ENCODE results near the gene PTGES3L.
"Not testable (repeated sequence)": the region's sequence is repeated elsewhere in the genome, so short reads cannot be mapped to it uniquely, and the experiment has no call there.

The PTGES3L gene

DNA sequence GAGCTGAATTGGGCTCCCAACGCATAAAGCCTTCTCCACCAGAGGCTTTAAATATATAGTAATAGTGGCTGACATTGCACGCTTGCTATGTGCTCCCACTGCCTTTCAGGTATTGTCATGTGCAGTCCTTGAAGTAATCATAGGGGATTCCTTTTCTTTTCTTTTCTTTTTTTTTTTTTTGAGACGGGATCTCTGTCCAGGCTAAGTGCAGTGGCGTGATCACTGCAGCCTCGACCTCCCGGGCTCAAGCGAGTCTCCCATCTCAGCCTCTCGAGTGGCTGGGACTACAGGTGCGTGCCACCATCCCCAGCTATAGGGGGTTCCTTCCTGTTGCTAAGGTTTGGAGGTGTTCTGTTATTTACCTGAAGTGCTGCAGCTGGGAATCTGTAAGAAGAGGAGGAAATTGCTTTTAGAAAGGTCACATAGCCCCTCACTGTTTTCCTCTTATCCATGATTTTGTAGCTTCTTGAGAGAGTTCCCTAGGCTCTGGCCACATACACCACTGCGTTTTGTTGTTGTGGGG lies 19.2 kb upstream of the PTGES3L start:
- Mint-ChIP-seq H3K4me1 (ENCODE audit: low read depth) (peaks cover 20% of the 10 kb centered on the region), H3K9me3 (no peaks in the 10 kb centered on the region), H3K4me3 (peak overlapping the region; percentile 90), H3K36me3 (ENCODE audit: low read depth) (peaks cover 36% of the 10 kb centered on the region), H3K27me3 (ENCODE audit: low read depth) (no peaks in the 10 kb centered on the region), H3K27ac (peak overlapping the region; percentile 92)

DNA sequence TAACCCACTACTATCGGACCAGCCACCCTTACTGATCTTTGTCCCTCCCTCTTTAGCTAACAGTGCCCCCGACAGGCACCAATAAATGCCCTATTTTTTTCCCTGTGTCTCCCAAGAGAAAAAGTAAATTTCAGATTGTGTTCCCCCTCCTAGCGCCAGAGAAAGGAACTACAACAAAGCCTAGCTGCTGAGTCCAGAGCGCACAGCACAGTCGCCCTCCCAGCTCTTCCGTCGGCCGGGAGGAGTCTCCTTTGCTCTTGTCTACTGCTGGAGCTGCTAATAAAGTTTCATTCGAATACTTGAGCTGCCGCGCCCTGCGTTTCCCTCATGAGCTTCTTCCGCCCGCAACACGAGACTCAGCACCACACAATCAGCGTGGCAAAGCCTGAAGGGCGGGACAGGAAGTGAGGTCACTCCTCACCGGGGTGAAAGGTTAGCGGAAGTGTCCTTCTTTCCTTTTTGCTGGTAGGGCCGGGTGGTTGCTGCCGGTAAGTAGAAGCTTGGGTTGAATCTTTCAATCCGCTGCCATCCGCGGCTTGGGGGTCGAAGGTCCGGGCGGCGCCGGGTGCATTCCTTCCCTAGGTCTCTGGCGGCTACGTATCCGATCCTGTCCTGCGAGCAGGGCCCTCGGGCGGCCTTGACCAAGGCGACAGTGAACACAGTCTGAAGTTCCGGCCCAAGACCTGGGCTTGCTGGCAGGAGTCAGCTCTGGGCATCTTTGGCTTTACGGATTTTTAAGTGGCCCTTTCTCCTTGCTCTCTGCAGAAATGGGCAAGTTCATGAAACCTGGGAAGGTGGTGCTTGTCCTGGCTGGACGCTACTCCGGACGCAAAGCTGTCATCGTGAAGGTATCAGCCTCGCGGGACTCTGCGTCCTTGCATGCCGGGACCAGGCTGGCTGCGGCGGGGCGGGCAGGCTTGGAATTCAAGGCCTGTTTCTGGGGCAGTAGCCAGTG lies 18.4 kb upstream of the PTGES3L start, which contains the start of gene RPL27:
RPL27 (plus strand) TSS at position 436 of the 955 bp plus-strand sequence; CDS start at position 768, 332 bp downstream.
- Mint-ChIP-seq H3K9me3 (no peaks in the 10 kb centered on the region), H3K4me1 (ENCODE audit: low read depth) (peaks cover 20% of the 10 kb centered on the region), H3K27ac (peak within 1 kb of the TSS; percentile 92), H3K27me3 (ENCODE audit: low read depth) (no peaks in the 10 kb centered on the region), H3K4me3 (peak within 1 kb of the TSS; percentile 90), H3K36me3 (ENCODE audit: low read depth) (peaks cover 31% of the 10 kb centered on the region)

DNA sequence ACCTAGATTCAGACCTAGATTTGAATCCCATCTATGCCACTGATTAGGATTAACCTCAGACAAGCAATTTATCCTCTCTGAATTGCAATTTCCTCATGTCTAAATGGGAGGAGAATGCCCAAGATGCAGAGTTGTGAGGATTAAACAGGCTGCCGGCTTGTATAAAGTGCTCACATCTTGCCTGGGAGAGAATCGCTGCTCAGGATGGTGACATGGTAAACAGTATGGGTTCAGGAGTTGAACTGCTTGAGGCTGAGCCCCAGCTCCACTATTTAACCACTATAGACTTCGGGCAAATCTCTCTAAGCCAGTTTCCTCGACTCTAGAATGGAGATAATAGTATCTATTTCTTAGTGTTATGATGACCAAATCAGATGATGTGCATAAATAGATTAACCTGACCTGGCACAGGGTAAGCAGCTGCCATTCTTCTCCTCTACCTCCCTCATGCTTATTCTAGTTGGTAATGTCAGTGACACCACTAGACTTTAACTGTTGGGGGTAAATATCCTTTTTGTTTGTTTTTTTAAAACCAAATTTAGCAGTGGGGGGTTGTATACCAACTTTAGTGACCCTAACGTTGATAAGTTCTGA lies 17.6 kb upstream of the PTGES3L start:
- Mint-ChIP-seq H3K36me3 (ENCODE audit: low read depth) (peaks cover 27% of the 10 kb centered on the region), H3K4me3 (peak overlapping the region; percentile 90), H3K4me1 (ENCODE audit: low read depth) (peaks cover 20% of the 10 kb centered on the region), H3K9me3 (no peaks in the 10 kb centered on the region), H3K27ac (peak overlapping the region; percentile 92), H3K27me3 (ENCODE audit: low read depth) (no peaks in the 10 kb centered on the region)

DNA sequence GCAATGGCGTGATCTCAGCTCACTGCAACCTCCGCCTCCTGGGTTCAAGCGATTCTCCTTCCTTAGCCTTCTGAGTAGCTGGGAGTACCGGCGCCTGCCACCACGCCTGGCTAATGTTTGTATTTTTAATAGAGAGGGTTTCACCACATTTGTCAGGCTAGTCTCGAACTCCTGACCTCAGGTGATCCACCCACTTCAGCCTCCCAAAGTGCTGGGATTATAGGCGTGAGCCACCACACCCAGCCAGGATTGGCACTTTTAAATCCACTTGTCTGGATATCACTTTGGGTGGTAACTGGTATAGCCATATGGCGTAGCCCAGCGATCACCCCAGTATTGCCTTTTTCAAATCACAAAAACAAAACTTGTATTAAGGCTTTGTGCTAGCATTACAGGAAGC lies 14.0 kb upstream of the PTGES3L start:
- H3K27me3 Mint-ChIP-seq (ENCODE audit: low read depth); H3K4me3 Mint-ChIP-seq; H3K4me1 Mint-ChIP-seq (ENCODE audit: low read depth); H3K27ac Mint-ChIP-seq; H3K9me3 Mint-ChIP-seq: not testable (repeated sequence)
- peaks cover 29% of the 10 kb centered on the region for H3K36me3 Mint-ChIP-seq (ENCODE audit: low read depth)

DNA sequence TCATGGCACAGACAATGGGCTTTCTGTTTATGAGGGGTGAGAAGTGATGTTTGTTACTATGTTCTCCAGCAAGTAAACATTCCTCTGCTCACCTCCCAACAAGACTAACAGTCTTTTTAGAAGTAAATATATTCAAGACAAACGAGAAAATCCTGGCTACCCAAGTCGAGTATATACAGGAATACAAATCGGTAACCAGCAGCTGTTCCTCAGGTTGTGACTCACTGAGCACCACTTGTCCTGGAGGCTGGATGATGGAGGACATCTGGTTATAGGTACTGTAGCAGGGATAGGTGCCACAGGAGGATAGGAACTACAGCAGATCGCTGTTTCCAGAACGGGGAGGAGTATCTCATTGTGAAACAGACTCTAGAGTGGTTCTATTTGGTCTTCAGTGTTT lies 13.0 kb upstream of the PTGES3L start:
- H3K4me3 Mint-ChIP-seq, result no peak overlapping the region
- H3K27ac Mint-ChIP-seq, result no peak overlapping the region
- H3K36me3 Mint-ChIP-seq (ENCODE audit: low read depth), result peaks cover 33% of the 10 kb centered on the region
- no peaks in the 10 kb centered on the region for H3K27me3 Mint-ChIP-seq (ENCODE audit: low read depth)
- H3K9me3 Mint-ChIP-seq, result no peaks in the 10 kb centered on the region
- H3K4me1 Mint-ChIP-seq (ENCODE audit: low read depth), result peaks cover 4% of the 10 kb centered on the region

DNA sequence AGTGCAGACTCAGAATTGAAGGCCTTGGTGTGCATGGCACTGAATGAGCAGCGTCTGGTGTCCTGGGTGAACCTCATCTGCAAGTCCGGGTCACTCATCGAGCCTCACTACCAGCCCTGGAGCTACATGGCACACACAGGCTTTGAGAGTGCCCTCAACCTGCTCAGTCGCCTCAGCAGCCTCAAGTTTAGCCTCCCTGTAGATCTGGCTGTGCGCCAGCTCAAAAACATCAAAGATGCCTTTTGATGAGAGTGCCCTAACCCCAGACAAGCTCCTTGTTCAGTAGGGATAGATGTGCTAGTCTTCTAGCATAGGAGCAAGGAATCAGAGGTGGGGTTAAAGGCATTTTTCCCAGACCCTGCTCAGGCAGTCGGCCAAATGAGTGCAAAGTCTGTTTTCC lies 11.6 kb upstream of the PTGES3L start:
- no peaks in the 10 kb centered on the region for H3K9me3 Mint-ChIP-seq
- no peaks in the 10 kb centered on the region for H3K4me1 Mint-ChIP-seq (ENCODE audit: low read depth)
- peaks cover 34% of the 10 kb centered on the region for H3K36me3 Mint-ChIP-seq (ENCODE audit: low read depth)
- no peaks in the 10 kb centered on the region for H3K27me3 Mint-ChIP-seq (ENCODE audit: low read depth)
- H3K27ac Mint-ChIP-seq, result no peak overlapping the region
- H3K4me3 Mint-ChIP-seq, result no peak overlapping the region

DNA sequence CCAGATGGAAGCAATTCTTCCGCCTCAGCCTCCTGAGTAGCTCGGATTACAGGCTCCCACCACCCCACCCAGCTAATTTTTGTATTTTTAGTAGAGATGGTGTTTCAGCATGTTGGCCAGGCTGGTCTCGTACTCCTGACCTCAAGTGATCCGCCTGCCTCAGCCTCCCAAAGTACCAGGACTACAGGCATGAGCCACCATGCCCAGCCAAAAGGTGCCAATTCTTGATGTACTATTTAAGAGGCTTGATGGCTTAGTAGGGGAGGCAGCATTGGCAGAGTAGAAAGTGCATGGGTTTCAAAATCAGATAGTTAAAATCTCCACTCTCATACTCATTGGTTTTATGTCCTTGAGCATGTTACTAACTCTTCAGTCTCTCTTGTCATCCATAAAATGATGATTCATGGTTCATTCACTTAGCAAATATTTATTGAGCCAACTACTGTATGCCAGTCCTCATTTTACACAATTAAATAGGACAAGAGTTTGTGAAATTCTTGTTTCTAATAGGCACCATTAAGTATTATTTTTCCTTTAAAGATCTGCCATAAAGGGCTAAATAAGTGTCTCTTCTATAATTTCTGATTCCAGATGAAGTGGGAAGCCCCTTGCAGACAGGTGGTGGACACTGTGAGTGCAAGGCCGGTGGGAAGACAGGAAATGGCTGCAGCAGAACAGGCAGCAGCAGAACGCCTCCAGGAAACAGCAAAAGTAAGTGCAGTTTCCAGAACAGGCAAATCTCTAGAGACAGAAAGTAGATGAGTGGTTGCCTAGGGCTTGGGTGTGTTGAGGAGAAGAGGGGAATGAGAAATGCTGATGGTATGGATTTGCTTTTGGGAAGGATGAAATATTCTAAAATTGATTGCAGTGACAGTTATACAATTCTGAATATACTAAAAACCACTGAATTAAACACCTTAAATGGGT lies 10.1 kb upstream of the PTGES3L start:
- no peak overlapping the region for H3K4me3 Mint-ChIP-seq
- peaks cover 7% of the 10 kb centered on the region for H3K4me1 Mint-ChIP-seq (ENCODE audit: low read depth)
- no peak overlapping the region for H3K27ac Mint-ChIP-seq
- H3K27me3 Mint-ChIP-seq (ENCODE audit: low read depth), result no peaks in the 10 kb centered on the region
- no peaks in the 10 kb centered on the region for H3K9me3 Mint-ChIP-seq
- H3K36me3 Mint-ChIP-seq (ENCODE audit: low read depth), result peaks cover 39% of the 10 kb centered on the region

DNA sequence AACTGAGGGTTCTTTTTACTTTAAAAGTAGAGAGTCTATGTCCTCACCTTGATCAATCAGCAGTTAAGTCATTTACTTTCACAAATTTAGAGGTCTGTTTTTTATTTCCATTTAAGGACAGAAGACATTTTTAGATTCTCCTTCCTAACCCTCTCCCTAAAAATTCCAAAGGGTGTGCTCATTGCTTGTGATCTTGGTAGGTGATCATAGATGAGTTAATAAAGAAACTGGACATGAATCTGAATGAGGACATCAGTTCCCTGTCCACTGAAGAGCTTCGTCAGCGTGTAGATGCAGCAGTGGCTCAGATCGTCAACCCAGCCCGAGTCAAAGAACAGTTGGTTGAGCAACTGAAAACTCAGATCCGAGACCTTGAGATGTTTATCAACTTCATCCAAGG lies 9.3 kb upstream of the PTGES3L start:
- H3K9me3 Mint-ChIP-seq, result no peaks in the 10 kb centered on the region
- H3K27ac Mint-ChIP-seq, result no peak overlapping the region
- no peaks in the 10 kb centered on the region for H3K27me3 Mint-ChIP-seq (ENCODE audit: low read depth)
- H3K4me3 Mint-ChIP-seq, result no peak overlapping the region
- peaks cover 7% of the 10 kb centered on the region for H3K4me1 Mint-ChIP-seq (ENCODE audit: low read depth)
- H3K36me3 Mint-ChIP-seq (ENCODE audit: low read depth), result peaks cover 38% of the 10 kb centered on the region

DNA sequence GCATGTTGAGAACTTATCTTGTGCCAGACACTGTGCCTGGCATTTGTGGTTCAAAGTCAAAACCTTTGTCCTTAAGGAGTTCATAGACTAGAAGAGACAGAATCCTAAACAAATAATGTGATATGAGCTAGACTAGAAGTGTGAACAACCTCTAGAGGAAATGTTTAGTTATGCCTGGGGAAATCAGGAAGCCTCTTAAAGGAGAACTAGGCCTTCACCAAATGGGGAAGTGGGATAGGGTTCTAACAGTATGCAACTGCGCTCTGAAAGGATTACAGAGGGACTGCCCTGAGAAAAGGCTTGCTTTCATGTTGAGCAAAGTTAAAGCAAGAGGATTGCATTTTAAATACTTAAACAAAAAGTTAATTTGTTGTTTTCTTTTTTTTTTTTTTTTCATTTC lies 5.3 kb upstream of the PTGES3L start:
- H3K36me3 Mint-ChIP-seq (ENCODE audit: low read depth), result peaks cover 34% of the 10 kb centered on the region
- peaks cover 18% of the 10 kb centered on the region for H3K4me1 Mint-ChIP-seq (ENCODE audit: low read depth)
- H3K27me3 Mint-ChIP-seq (ENCODE audit: low read depth), result no peaks in the 10 kb centered on the region
- no peaks in the 10 kb centered on the region for H3K9me3 Mint-ChIP-seq
- H3K4me3 Mint-ChIP-seq, result no peak overlapping the region
- no peak overlapping the region for H3K27ac Mint-ChIP-seq

DNA sequence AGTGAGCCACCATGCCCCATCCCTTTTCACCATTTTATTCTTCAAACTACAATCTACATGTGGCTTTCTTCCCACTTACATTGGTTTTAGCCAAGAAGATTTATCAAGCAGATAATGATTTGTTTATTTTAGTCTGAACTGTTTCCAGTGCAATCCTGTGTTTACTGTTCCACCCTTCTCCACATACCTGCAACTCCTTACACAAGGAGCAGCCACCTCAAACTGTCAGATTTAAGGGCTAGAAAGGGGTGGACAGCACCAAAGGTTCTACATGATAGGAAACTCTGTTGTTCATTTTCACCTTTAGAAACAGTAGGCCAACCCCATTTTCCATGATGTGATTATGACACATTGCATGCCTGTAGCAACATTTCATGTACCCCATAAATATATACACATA lies 2.4 kb upstream of the PTGES3L start:
- peaks cover 17% of the 10 kb centered on the region for H3K36me3 Mint-ChIP-seq (ENCODE audit: low read depth)
- H3K27ac Mint-ChIP-seq, result peak overlapping the region; percentile 43
- peaks cover 25% of the 10 kb centered on the region for H3K4me1 Mint-ChIP-seq (ENCODE audit: low read depth)
- H3K27me3 Mint-ChIP-seq (ENCODE audit: low read depth), result no peaks in the 10 kb centered on the region
- H3K4me3 Mint-ChIP-seq, result peak overlapping the region; percentile 94
- H3K9me3 Mint-ChIP-seq, result no peaks in the 10 kb centered on the region

DNA sequence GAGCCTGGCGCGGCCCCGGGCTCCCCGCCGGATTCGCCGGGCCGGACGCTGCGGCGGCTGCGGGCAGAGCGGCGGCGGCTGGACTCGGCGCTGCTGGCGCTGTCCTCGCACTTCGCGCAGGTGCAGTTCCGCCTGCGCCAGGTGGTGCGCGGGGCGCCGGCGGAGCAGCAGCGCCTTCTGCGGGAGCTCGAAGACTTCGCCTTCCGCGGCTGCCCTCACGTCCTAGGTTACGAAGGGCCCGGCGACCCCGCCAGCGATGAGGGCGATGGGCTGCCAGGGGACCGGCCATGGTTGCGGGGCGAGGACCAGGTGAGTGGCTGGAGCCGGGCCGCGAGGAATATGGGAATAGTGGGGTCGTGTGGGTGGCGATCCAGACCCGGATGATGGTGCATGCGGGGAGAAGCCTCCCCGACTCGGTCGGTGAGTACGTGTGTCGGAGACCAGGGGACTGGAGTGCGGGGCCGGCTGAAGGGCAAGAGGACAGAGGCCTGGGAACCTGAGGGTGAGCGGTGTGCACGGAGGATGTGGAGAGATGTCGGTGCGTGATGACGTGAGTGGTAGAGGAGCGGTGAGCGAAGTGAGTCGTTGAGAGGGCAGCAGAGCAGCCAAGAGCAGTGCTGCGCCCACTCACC lies 1.0 kb upstream of the PTGES3L start:
- Mint-ChIP-seq H3K27me3 (ENCODE audit: low read depth) (no peaks in the 10 kb centered on the region), H3K27ac (peak overlapping the region; percentile 88), H3K36me3 (ENCODE audit: low read depth) (peaks cover 16% of the 10 kb centered on the region), H3K9me3 (no peaks in the 10 kb centered on the region), H3K4me3 (peak overlapping the region; percentile 94), H3K4me1 (ENCODE audit: low read depth) (peaks cover 25% of the 10 kb centered on the region)

DNA sequence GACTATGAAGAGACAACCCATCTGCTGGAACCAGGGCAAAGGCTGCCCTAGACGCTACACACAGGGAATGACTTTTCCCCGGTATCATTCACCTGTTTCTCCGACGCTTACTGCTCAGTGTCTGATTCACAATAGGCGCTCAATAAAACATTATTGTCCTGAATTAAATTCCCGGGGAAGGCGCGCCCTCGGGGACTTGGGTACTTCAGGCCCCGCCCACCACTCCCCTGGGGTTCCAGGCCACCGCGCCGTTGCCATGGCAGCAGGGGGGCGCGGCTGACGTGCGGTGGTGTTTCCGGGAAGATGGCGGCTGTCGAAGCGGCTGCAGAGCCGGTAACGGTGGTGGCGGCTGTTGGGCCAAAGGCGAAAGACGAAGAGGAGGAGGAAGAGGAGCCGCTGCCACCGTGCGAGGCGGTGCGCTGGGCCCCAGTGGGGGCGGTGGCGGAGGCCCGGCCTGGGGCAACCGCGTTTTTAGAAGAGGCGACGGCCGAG lies 440 bp upstream of the PTGES3L start, which contains the start of gene RUNDC1:
RUNDC1 (plus strand) TSS at position 292 of the 492 bp plus-strand sequence; CDS start at position 304, 12 bp downstream.
- peak within 1 kb of the TSS; percentile 97 for H3K27ac Mint-ChIP-seq
- H3K36me3 Mint-ChIP-seq (ENCODE audit: low read depth), result peaks cover 15% of the 10 kb centered on the region
- no peaks in the 10 kb centered on the region for H3K9me3 Mint-ChIP-seq
- H3K4me3 Mint-ChIP-seq, result peak within 1 kb of the TSS; percentile 96
- H3K4me1 Mint-ChIP-seq (ENCODE audit: low read depth), result peaks cover 22% of the 10 kb centered on the region
- H3K27me3 Mint-ChIP-seq (ENCODE audit: low read depth), result no peaks in the 10 kb centered on the region

DNA sequence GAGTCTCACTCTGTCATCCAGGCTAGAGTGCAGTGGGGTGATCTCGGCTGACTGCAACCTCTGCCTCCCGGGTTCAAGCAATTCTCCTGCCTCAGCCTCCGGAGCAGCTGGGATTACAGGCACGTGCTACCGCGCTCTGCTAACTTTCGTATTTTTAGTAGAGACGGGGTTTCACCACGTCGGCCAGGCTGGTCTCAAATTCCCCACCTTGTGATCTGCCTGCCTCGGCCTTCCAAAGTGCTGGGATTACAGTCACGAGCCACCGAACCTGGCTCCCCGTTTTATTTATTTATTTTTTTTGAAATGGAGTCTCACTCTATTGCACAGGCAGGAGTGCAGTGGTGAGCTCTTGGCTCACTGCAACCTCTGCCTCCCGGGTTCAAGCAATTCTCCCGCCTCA lies 4.2 kb downstream of the PTGES3L start:
- H3K4me3 Mint-ChIP-seq; H3K27me3 Mint-ChIP-seq (ENCODE audit: low read depth); H3K36me3 Mint-ChIP-seq (ENCODE audit: low read depth); H3K27ac Mint-ChIP-seq; H3K9me3 Mint-ChIP-seq: not testable (repeated sequence)
- H3K4me1 Mint-ChIP-seq (ENCODE audit: low read depth), result peaks cover 13% of the 10 kb centered on the region

All from T-helper 1 cell treated with Interleukin-12 subunit alpha and Interleukin-12 subunit beta and Interleukin-4 antibody, amounts not matched to agents 30 μg/mL and 1 μg/mL, for 36 hours (primary cell).